ENCODE results near the gene LRRC7. TPM values are rescaled to one million over a fixed set of nuclear protein-coding genes. Genes with fewer than 3 reads are reported as not detected.

Gene LRRC7
- total and polyA plus RNA-seq, 4 donors, result 6.1 TPM; not detected in 3

DNA sequence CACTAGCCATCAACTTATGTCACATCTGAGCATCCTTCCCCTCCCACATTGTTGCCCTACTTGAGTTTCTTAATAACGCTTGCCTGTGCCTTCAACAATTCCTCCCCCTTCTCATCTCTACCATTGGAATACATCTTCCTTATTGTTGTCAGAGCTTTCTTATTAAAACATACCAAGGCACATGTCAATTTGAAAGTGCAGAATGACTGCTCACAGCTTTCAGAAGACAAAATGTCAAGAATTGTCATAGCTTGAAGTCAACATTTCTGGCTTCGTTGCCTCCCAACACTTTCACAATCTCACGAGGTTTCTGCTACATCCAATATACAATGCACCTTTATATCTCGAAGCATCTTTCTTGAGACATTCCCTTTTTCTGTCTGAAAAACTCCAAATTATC lies 279.9 kb downstream of the LRRC7 start:
- no peaks in the 10 kb centered on the region for H3K27me3 ChIP-seq (ENCODE audit: control insufficient read depth in 3 of 3, insufficient read depth in 3 of 3, low read length in 2 of 3)
- no peaks in the 10 kb centered on the region for H3K9me3 ChIP-seq (ENCODE audit: control insufficient read depth in 4 of 4, insufficient read depth in 3 of 4, low read length in 3 of 4)
- no peak for ATAC-seq (ENCODE audit: insufficient read depth, low FRiP score)
- no peak overlapping the region for H3K9ac ChIP-seq (ENCODE audit: insufficient read depth in 1 of 2, low read length in 2 of 2)
- H3K27ac ChIP-seq (ENCODE audit: low read depth in 1 of 2, low read length in 1 of 2), result no peak overlapping the region
- no peaks in the 10 kb centered on the region for H3K36me3 ChIP-seq (ENCODE audit: control insufficient read depth in 4 of 4, insufficient read depth in 4 of 4, low read length in 4 of 4)
- DNase-seq, result no peak
- TF ChIP-seq, protein P1, sequence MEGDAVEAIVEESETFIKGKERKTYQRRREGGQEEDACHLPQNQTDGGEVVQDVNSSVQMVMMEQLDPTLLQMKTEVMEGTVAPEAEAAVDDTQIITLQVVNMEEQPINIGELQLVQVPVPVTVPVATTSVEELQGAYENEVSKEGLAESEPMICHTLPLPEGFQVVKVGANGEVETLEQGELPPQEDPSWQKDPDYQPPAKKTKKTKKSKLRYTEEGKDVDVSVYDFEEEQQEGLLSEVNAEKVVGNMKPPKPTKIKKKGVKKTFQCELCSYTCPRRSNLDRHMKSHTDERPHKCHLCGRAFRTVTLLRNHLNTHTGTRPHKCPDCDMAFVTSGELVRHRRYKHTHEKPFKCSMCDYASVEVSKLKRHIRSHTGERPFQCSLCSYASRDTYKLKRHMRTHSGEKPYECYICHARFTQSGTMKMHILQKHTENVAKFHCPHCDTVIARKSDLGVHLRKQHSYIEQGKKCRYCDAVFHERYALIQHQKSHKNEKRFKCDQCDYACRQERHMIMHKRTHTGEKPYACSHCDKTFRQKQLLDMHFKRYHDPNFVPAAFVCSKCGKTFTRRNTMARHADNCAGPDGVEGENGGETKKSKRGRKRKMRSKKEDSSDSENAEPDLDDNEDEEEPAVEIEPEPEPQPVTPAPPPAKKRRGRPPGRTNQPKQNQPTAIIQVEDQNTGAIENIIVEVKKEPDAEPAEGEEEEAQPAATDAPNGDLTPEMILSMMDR (IDR thresholded peaks at IDR 0.05; ENCODE audit: control extremely low read depth, extremely low read depth), result no peak
- H3K4me3 ChIP-seq, result no peak overlapping the region
- WGBS, 2 donors, result 88 to 90% methylated on average over 4 of the region's 4 CpGs
- H3K4me1 ChIP-seq (ENCODE audit: control insufficient read depth in 5 of 5, insufficient read depth in 5 of 5, low read length in 5 of 5), result no peaks in the 10 kb centered on the region

DNA sequence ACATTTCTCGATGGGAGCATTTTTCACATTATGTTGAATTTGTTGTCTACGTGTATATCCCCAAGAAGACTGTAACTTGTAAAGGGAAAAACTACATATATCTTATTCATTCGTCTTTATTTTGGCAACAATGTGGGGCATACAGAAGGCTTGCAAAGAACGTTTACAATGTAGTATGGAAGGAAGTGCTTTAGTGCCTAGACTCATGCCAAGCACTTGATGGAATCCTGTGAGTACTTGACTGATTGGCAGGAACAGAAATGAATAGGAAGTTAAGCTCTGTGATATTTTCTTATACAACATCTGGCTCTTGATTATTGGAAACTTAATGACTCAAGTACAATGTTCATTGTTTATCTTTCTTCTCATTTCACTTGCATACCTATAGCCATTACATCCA lies 284.4 kb downstream of the LRRC7 start:
- DNase-seq (no peak), ATAC-seq (ENCODE audit: insufficient read depth, low FRiP score) (no peak)
- no peak overlapping the region for H3K4me3 ChIP-seq
- no peaks in the 10 kb centered on the region for H3K9me3 ChIP-seq (ENCODE audit: control insufficient read depth in 4 of 4, insufficient read depth in 3 of 4, low read length in 3 of 4)
- H3K4me1 ChIP-seq (ENCODE audit: control insufficient read depth in 5 of 5, insufficient read depth in 5 of 5, low read length in 5 of 5), result no peaks in the 10 kb centered on the region
- H3K36me3 ChIP-seq (ENCODE audit: control insufficient read depth in 4 of 4, insufficient read depth in 4 of 4, low read length in 4 of 4), result no peaks in the 10 kb centered on the region
- WGBS, 2 donors, result 58 to 63% methylated on average over 4 of the region's 4 CpGs
- H3K27ac ChIP-seq (ENCODE audit: low read depth in 1 of 2, low read length in 1 of 2), result no peak overlapping the region
- H3K27me3 ChIP-seq (ENCODE audit: control insufficient read depth in 3 of 3, insufficient read depth in 3 of 3, low read length in 2 of 3), result no peaks in the 10 kb centered on the region
- TF ChIP-seq, protein P1 (IDR thresholded peaks at IDR 0.05; ENCODE audit: control extremely low read depth, extremely low read depth), result no peak
- no peak overlapping the region for H3K9ac ChIP-seq (ENCODE audit: insufficient read depth in 1 of 2, low read length in 2 of 2)

- Histone ChIP-seq H3K27me3 (ENCODE audit: control insufficient read depth in 3 of 3, insufficient read depth in 3 of 3, low read length in 2 of 3) (no peaks in the 10 kb centered on the region), H3K9ac (ENCODE audit: insufficient read depth in 1 of 2, low read length in 2 of 2) (no peak overlapping the region), H3K27ac (ENCODE audit: low read depth in 1 of 2, low read length in 1 of 2) (no peak overlapping the region), H3K4me3 (no peak overlapping the region), H3K4me1 (ENCODE audit: control insufficient read depth in 5 of 5, insufficient read depth in 5 of 5, low read length in 5 of 5) (no peaks in the 10 kb centered on the region), H3K36me3 (ENCODE audit: control insufficient read depth in 4 of 4, insufficient read depth in 4 of 4, low read length in 4 of 4) (no peaks in the 10 kb centered on the region), H3K9me3 (ENCODE audit: control insufficient read depth in 4 of 4, insufficient read depth in 3 of 4, low read length in 3 of 4) (no peaks in the 10 kb centered on the region)
- ATAC-seq (ENCODE audit: insufficient read depth, low FRiP score) (no peak), DNase-seq (no peak)
- TF ChIP-seq, protein P1 (IDR thresholded peaks at IDR 0.05; ENCODE audit: control extremely low read depth, extremely low read depth), result no peak
Measured at GRCh38 chr1:69852706-69853105, 285.0 kb downstream of the LRRC7 start.

GRCh38 chr1:69858534-69858933 lies 290.8 kb downstream of the LRRC7 start:
- no peaks in the 10 kb centered on the region for H3K9me3 ChIP-seq (ENCODE audit: control insufficient read depth in 4 of 4, insufficient read depth in 3 of 4, low read length in 3 of 4)
- no peak for DNase-seq
- H3K27me3 ChIP-seq (ENCODE audit: control insufficient read depth in 3 of 3, insufficient read depth in 3 of 3, low read length in 2 of 3), result no peaks in the 10 kb centered on the region
- no peak overlapping the region for H3K4me3 ChIP-seq
- WGBS, 2 donors, result 68 to 89% methylated on average over 1 of the region's 1 CpG
- no peak overlapping the region for H3K9ac ChIP-seq (ENCODE audit: insufficient read depth in 1 of 2, low read length in 2 of 2)
- H3K4me1 ChIP-seq (ENCODE audit: control insufficient read depth in 5 of 5, insufficient read depth in 5 of 5, low read length in 5 of 5), result no peaks in the 10 kb centered on the region
- H3K36me3 ChIP-seq (ENCODE audit: control insufficient read depth in 4 of 4, insufficient read depth in 4 of 4, low read length in 4 of 4), result no peaks in the 10 kb centered on the region
- TF ChIP-seq, protein P1 (IDR thresholded peaks at IDR 0.05; ENCODE audit: control extremely low read depth, extremely low read depth), result no peak
- no peak overlapping the region for H3K27ac ChIP-seq (ENCODE audit: low read depth in 1 of 2, low read length in 1 of 2)
- ATAC-seq (ENCODE audit: insufficient read depth, low FRiP score), result no peak

All from lung (tissue), 12 donors.